GM19463 (cell line): ENCODE results near the gene BDH2.

Experiments used
- ATAC-seq: cut with Tn5 transposase; IDR thresholded peaks from one replicate; pipeline ENCODE4 v1.9.1; 2021; ENCODE audit warnings: mild to moderate bottlenecking, moderate library complexity; ENCODE audit not compliant: unreplicated experiment

BDH2 gene

DNA sequence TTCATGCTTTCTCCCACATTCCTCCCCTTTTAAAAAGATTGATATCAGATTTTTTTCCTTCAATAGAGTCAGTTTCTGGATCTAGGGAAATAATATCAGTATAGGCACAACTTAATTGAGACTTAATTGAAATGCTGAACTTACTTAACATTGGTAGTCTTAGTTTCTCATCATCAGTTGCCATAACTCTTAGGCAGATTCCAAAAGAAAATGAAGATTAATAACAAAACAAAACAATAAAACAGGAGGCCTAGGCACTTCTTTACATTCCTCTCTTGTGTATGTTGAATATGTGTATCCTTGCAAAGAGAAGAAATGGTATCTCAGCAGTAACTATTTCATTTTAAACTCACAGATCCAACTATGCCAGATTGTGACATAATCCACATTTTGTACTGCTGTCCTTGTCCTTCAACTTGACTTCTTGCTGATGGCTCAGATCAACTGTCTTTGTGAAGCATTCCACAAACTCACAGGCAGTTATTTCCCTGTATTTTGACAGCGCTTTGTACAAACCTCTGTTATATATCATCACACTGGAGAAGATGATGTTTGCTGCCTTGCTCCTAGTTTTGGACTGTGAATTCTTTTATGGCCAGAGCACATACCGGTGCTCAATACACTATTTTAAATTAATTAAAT is 14.0 kb downstream of the BDH2 start:
- ATAC-seq: no peak

DNA sequence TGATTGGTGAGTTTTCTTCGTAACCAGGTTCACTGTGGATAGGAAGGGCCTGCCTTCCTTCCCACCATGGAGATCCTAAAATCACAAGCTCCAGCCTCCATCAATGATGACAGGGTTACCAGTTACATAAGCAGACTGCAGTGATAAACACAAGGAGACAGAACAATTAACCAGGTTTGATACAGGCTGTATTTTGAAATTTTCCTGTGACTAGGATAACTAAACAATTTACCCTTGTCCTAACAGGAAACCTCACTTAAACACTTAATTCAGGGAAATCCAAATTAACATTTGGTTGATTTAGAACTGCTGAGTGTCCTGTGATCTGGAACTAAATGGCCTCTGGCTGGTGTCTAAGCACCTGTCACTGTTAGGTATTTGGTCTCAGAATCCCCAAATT is 20.0 kb downstream of the BDH2 start:
- no peak for ATAC-seq

DNA sequence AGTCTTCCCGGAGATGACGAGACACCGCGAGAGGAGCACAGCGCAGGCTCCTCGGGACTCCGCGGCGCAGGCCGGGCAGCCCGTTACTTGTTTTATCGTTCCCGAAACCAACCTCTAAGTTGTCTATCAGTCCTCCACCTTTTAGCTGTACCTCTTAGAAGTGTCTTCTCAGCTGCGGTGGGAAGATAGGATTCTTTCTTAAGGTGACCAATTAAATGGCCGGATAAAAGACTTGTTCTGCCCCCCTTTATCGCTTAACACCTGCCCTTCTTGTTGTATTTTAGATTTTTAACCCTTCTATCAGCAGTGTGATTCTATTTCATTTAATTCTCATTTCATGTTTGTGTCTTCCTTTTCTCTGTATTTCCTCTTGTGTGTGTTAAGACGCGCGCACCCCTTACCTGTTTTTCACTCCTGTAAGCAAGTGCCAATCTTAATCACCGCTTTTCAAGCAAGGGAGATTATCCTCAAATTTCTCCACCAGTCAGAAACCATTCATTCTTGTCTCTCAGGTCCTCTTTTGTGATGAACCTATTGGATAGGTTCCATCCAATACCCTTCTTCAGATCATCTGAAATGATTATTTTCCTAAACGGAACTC is 22.8 kb downstream of the BDH2 start, which contains the start of gene SLC9B2:
Gene SLC9B2, minus strand, starts transcription at position 15 of the 601 bp plus-strand sequence. CDS start 9,211 bp downstream, outside the sequence.
- peak; percentile 43 for ATAC-seq

DNA sequence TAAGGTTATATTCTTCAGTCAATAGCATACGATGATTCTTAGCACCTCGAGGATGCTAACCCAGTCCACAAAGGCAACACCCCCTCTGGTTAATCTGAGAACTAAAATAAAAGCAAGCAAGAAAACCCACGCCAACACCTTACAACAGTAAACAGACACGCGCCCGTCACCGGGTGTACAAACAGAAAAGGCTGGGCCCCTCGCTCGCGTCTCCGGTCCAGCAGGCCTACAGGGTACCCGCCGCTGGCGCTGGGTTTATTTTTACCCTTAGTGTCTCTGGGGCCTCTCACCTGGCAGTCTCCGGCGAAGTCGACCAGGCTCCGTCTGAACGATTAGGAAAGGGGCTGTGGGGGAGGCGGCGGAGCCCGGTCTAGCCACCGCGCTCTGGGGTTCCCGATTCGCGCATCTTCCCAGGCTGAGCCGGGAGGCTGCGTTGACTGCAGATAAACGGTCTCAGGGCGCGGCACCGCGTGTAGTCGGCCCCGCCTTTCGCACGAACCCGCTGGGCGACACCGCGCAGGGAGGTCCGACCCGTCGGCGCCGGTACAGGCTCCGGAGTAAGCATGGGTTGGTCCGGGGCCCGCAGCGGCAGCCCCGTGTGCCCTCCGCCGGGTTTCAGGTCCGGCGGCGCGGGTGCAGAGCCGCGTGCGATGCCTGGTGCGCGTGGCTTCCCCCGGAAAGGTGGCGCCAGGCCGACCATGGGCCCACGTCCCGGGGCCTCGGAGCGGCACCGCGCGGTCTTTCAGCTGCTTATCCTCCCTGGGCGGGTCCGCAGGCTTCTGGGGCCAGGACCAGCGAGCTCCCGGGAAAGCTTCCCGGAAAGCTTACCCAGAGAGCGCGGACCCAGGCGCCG is 23.5 kb downstream of the BDH2 start:
- peak; percentile 44 for ATAC-seq

DNA sequence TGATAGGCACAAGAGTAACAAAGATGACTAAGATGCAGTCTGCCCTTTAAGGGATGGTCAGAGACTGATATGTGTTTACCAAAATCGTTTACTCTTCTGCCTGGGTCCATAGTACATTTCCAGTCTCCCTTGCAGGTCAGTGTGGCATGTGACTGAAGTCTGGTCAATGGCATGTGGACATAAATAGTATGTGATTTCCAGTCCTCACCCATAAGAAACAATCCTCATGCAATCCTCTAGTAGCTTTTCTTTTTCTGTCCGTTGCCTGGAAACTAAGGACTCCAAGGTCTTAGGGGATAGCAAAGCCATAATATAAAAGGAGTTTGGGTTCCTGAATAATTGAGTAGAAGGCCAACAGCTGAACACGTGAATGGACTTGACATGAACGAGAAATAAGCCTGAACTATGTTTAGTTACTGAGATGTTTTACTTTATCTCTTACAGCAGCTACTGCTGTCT is 24.2 kb downstream of the BDH2 start:
- ATAC-seq: no peak

DNA sequence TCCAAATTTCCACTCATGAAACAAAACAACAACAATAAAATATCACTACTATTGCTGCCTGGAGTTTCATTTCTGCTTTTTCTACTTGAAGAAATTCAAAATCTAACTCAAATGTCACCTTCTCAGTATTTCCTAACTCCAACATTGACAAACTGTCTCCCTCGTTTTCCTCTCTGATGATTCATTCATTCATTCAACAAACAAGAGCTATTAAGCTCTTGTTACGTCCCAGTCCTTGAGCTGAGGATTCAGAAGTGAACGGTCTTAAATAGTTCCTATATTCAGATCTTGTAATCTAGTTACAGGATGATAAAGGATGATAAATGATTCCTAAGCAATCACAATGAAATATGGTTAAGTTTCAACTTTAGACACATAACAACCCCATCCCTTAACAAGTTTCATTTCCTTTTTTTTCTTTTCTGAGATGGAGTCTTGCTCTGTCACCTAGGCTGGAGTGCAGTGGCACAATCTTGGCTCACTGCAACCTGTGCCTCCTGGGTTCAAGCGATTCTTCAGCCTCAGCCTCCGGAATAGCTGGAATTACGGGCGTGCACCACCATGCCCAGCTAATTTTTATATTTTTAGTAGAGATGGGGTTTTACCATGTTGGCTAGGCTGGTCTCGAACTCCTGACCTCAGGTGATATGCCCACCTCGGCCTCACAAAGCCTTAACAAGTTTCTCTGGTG is 24.7 kb downstream of the BDH2 start:
- peak; percentile 29 for ATAC-seq

DNA sequence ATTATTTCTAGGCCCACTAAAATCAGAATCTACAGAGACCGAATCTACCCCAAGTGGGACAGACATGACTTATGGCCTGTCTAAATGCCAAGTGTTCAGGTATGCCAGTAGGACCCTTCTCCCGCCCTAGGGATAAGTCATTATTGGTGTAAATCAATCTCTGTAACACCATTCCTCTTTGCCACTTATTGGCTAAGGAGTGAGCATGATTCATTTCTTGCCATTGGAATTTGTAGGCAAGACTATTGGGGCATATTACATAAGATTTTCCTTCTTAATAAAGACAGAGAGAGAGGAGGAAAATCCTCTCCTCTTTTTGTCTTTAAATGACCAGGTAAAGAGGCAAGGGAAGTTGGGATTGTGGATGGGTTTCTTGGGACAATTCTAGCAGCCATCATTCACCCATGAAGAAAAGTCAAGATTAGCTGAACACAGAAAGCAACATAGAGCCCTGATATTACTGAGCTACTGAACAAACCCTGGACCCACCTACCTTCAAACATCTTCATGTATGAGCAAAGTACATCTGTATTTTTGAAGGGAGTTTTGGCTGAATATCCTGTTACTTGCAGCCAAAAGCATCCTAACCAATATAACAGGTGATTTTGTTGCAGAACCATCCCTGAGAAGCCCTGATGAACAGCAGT is 25.7 kb downstream of the BDH2 start:
- no peak for ATAC-seq

DNA sequence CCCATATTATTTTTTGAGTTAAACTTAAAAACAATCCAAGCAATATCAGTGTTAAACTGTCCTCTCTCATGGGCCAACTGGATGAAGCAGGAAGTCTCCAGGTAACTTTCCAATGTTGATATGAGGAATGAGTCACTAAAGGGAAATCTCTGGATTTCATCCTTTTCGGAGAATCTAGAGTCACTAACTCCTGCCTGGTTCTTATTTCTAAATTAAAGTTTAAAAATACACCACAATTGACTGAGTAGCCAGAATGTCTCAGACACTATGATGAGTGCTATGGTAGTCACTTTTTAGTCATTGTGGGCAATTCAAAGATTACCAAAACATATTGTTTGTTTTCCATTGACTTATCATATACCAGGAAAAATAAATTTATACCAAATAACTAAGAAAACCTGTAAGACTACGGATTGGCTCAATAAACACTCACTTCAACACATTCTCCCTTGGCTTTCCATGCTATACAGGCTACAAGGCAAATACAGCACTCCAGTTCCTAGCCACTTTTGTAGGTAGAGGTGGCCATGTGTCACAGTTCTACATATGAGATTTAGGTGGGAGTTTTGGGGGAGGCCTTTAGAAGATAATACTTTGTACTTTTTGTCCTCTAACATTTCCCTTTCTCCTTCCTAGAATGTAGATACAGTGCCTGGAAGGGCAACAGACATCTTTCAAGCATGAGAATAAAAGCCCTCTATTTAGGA is 31.6 kb downstream of the BDH2 start:
- ATAC-seq: no peak

DNA sequence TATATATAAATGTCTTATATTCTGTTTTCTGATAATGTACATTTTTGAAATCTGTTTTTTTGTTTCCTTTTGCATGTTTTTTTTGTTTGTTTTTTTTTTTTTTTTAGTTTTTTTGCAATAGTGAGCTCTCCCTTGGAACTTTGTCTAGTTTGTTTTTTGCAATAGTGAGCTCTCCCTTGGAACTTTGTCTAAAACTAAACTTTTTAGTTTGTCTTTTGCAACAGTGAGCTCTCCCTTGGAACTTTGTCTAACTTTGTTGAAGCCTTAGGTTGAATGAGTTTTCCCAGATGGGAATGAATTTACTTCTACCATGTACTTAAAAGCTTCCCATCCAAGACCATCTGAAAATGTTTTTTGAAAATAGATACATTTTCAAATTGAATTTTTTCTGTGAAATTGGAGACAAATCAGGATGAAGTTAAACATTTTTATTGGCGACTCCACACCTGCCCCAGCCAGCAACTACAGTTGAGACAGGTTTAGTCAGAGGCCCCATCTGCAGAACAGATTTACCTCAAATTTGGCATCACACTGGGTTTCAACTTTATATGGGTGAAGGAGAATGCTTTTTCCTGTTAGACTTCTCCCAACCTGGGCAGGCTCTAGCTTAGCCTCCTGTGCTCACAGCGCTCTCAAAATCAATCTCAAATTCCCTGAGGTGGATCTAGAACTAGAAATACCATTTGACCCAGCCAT is 39.0 kb downstream of the BDH2 start:
- ATAC-seq: no peak

DNA sequence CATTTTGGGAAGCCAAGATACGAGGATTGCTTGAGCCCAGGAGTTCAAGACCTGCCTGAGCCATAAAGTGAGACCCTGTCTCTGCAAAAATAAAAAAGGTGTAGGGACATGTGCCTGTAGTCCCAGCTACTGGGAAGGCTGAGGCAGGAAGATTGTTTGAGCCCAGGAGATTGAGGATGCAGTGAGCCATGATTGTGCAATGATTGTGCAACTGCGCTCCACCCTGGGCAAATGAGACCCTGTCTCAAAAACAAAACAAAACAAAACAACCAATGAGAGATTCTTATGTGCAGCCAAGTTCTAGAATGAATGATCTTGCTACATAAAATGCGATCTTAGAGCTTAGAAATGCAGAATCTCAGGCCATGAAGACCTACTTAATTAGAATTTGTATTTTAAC is 45.6 kb downstream of the BDH2 start:
- ATAC-seq: no peak

DNA sequence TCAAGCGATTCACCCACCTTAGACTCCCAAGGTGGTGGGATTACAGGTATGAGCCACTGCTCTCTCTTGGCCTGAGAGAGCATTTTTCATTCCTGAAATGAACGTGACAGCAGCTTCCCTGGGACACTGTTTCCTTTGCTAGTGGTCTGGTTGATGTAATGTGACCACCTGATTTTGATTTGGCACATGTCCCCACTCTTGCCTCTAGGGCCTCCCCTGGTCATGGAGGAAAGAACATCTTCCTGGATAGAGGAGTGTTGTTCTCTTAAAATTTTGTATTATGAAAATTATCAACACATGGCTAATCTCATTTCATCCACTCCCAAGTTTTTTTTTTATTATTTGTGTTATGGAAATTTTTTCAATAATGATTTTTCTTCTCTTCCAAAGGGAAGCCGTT is 46.9 kb downstream of the BDH2 start:
- no peak for ATAC-seq

DNA sequence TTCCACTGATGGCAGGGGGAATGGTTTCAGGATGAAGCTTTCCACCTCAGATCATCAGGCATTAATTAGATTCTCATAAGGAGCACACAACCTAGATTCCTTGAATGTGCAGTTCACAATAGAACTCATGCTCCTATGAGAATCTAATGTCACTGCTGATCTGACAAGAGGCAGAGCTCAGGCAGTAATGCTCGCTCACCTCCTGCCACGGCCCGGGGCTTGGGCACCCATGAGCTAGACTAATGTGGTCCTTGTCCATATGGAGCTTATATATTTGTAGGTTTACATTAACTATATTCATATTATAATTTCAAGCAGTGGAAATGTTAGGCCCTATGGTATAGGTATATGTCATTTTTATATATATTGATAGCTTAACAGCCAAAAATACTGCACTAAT is 47.5 kb downstream of the BDH2 start:
- no peak for ATAC-seq

DNA sequence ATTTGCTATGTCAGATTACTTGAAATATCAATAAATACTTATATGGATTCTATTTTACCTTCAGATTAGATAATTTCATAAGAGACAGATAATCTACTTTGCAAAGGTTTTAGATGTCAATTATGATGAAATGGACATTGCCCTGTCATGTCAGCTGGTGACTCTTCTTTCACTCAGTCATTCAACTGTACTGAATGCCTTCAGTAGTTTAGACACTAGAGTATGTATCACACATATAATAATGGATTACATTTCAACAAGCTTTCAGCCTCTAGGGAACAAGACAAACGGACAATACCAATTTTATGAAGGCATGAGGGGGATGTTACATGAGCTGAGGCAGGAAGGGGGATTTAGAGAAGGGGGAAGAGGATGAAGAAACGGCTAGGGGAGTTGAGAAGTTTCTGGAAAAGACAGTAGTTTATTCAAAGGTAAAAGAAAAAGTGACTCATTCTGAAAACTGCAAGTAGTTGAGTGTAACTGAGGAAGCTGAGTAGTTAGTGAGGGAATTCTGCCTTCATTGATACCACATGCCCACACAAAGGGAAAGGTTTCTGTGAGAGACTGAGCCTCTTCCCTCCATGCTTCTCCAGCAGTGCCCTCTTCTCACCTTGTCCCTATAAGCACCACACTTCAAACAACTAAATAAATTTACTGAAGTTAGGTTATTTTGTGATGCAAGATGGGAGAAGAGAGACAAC is 48.7 kb downstream of the BDH2 start:
- no peak for ATAC-seq

DNA sequence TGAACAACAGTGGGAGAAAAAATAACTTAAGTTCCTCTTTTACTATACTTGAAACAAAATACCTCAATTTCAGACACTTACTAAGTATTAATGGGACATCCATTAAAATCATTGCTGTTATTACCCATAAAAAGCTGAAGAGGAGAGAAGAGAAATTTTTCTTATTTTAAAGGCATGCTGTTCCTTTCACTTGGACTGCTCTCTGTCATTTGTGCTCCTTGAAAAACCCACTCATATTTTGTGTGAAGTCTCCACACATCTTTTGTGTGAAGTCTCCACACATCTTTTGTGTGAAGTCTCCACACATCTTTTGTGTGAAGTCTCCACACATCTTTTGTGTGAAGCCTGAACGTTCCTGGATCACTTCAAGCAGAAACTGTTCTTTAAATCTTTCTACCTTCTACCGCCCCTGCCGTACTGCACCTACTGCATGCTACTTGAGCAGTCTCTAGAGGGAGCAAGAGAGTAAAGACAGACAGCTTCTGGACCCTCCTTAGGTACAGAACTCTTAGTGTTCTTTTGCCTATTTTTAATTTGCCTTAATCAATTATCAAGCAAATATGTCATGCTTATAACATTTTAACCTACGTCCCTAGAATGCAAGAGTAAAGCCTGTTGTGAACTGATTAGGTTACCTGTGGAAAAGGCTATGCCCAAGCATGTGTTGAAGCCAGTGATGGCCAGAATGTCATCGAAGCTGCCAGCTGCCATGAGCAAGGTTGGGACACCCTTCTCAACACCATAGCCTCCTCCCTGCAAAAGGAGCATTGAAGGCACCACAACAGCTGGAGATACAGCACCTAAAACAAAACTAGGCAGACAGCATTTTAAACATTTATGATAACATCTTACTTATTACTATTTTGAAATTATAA is 53.0 kb downstream of the BDH2 start:
- ATAC-seq: peak; percentile 90

DNA sequence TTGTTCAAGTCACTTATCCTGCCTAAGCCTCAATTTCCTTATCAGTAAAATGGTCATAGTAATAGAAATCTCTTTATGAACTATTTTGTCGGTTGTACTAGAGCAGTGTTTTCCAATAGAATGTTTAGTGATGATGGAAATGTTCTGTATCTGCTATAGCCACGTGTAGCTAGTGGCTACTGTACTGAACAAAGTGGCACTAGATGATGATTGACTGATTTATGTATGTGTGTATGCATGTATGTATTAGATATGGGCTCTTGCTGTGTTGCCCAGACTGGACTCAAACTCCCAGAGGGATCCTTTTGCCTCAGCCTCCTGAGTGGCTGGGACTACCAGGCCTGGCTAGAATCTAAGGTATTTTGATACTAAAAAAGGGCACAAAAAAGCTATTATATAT is 55.5 kb downstream of the BDH2 start:
- no peak for ATAC-seq

DNA sequence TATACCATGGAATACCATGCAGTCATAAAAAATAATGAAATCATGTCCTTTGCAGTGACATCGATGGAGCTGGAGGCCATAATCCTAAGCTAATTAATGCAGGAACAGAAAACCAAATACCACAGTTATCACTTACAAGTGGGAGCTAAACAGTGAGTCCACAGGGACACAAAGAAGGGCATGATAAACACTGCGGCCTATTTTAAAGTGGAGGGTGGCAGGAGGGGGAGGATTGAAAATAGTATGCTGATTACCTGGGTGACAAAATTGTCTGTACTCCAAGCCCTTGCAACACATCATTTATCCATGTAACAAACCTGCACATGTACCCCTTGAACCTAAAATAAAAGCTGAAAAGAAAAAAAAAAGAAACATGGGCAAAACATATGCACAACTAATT is 63.5 kb downstream of the BDH2 start:
- ATAC-seq: no peak

DNA sequence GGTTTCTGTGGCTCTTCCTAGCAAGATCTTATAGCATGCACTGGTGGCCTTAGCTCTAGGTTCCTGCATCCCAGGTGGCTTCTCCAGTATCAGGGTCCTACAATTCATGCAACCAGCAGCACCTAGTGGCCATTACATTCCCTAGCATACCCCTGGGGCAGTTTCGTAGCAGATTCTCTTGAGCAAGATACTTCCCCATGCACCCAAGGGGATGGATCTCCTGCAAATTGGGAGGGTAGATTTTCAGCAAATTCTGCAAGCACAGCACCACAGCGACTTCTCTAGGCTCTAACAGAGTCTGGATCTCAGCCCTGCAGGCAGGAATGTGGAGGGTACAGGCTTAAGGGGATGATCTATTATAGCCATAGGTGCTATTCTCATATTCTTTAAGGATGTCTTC is 67.1 kb downstream of the BDH2 start:
- no peak for ATAC-seq

DNA sequence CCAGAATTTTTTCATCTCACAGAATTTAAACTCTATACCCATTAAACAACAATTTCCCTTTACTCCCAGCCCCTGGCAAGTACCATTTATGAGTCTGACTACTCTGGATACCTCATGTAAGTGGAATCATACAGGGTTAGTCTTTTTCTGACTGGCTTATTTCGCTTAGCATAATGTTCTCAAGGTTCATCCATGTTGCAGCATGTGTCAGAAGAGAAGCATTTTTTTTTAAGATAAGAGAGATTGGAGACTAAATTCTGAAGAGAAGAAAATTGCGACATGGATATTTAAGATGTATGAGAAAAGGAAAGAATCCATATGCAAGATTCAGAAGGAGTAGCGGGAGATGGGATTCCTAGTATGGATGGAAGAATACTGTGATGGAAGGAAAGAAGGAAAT is 68.8 kb downstream of the BDH2 start:
- ATAC-seq: no peak
